LNCaP clone FGC (cell line): ENCODE measurements around the gene SERBP1.
A peak's percentile ranks its signal among the peaks of the same experiment; 100 is the strongest.
"Not testable (repeated sequence)": the region's sequence is repeated elsewhere in the genome, so short reads cannot be mapped to it uniquely, and the experiment has no call there.

Source experiments
- DNase-seq: peaks from one replicate; pipeline ENCODE4 v3.0.0-alpha.2; 2011; ENCODE audit warnings: low read depth
- H3K4me3 ChIP-seq: 2 replicates; pipeline ENCODE4 v1.5.1; 2011; ENCODE audit warnings: mild to moderate bottlenecking, low read depth, low read length, control low read depth
- CTCF ChIP-seq: IDR thresholded peaks from 2 replicates; pipeline ENCODE4 v1.5.1; 2012; ENCODE audit warnings: mild to moderate bottlenecking; ENCODE audit not compliant: control insufficient read depth, insufficient read depth; ENCODE audit errors: extremely low read depth

The SERBP1 gene

GRCh38 chr1:67429011-67429527 lies 1.1 kb downstream of the SERBP1 start:
- H3K4me3 ChIP-seq = peak overlapping the region; percentile 88
- no peak for DNase-seq
- TF ChIP-seq CTCF = no peak

GRCh38 chr1:67427947-67428346 lies 2.3 kb downstream of the SERBP1 start:
- peak overlapping the region; percentile 88 for H3K4me3 ChIP-seq
- no peak for TF ChIP-seq CTCF
- no peak for DNase-seq

GRCh38 chr1:67427465-67427864 lies 2.7 kb downstream of the SERBP1 start:
- peak overlapping the region; percentile 88 for H3K4me3 ChIP-seq
- no peak for DNase-seq

GRCh38 chr1:67420835-67421492 lies 9.2 kb downstream of the SERBP1 start:
- H3K4me3 ChIP-seq = no peak overlapping the region
- DNase-seq = no peak
- no peak for TF ChIP-seq CTCF

More at GRCh38 chr1:67427465-67427864, 2.7 kb downstream of the SERBP1 start:
- no peak for TF ChIP-seq CTCF

- H3K4me3 ChIP-seq = no peak overlapping the region
- TF ChIP-seq CTCF = no peak
- no peak for DNase-seq
These were observed 11.2 kb downstream of the SERBP1 start for GRCh38 chr1:67418839-67419586.

- DNase-seq, H3K4me3 ChIP-seq: not testable (repeated sequence)
These were observed 12.5 kb downstream of the SERBP1 start for GRCh38 chr1:67417733-67418132.

GRCh38 chr1:67415041-67415440 lies 15.2 kb downstream of the SERBP1 start:
- no peak for TF ChIP-seq CTCF
- DNase-seq = no peak
- H3K4me3 ChIP-seq = no peak overlapping the region
